IPS-20b (cell line): ENCODE results near the gene HMCN2.
"Not testable (repeated sequence)": the region's sequence is repeated elsewhere in the genome, so short reads cannot be mapped to it uniquely, and the experiment has no call there.

Experiments
- H3K27ac ChIP-seq: one replicate; pipeline ENCODE4 v1.5.1; 2013; ENCODE audit warnings: low read length
- H3K27me3 ChIP-seq: 2 replicates; pipeline ENCODE4 v1.6.1; 2013; ENCODE audit warnings: mild to moderate bottlenecking, low read length, inconsistent platforms; ENCODE audit not compliant: insufficient read depth
- H3K36me3 ChIP-seq: 2 replicates; pipeline ENCODE4 v1.6.1; 2013; ENCODE audit warnings: low read depth, mild to moderate bottlenecking, inconsistent platforms, low read length, moderate library complexity; ENCODE audit not compliant: insufficient read depth
- H3K4me1 ChIP-seq: 2 replicates; pipeline ENCODE4 v1.6.1; 2013; ENCODE audit warnings: mild to moderate bottlenecking, control low read depth, inconsistent platforms, low read length, moderate library complexity; ENCODE audit not compliant: insufficient read depth
- H3K4me3 ChIP-seq: 2 replicates; pipeline ENCODE4 v1.5.1; 2013; ENCODE audit warnings: mild to moderate bottlenecking, low read length, inconsistent platforms
- H3K9ac ChIP-seq: 2 replicates; pipeline ENCODE4 v1.6.1; 2013; ENCODE audit warnings: low read depth, mild to moderate bottlenecking, inconsistent platforms, low read length, moderate library complexity
- H3K9me3 ChIP-seq: 2 replicates; pipeline ENCODE4 v1.6.1; 2013; ENCODE audit warnings: mild to moderate bottlenecking, low read depth, low read length, inconsistent platforms; ENCODE audit not compliant: insufficient read depth

The HMCN2 gene

GRCh38 chr9:130337318-130337717 lies 71.8 kb downstream of the HMCN2 start:
- Histone ChIP-seq H3K4me3 (no peak overlapping the region), H3K36me3 (no peaks in the 10 kb centered on the region), H3K4me1 (no peaks in the 10 kb centered on the region), H3K27ac (no peak overlapping the region), H3K9me3 (no peaks in the 10 kb centered on the region), H3K27me3 (no peaks in the 10 kb centered on the region), H3K9ac (no peak overlapping the region)

DNA sequence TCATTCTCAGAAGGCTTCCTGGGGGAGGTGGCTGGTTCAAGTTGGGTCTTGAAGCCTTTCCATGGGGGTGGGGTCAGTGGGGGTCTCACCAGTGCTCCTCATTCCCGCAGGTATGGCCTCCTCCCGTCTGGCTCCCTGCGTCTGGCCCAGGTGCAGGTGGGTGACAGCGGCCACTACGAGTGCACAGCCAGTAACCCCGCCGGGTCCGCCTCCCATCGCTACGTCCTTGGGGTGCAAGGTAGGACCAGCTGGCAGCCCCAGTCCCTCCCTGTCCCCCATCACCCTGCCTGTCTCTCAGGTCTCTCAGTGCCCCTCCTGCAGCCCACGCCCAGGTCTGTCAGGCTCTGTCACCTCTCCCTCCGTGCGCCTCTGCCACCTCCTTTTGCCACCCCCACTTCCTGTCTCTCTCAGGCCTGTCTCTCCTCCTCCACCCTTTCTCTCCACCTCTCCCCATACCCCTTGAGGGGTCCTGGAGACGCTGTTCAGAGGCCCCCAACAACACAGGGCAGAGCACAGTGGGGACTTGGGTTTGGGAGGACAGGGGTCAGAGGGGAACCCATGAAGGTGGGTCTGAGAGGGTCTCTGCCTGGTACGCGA lies 72.3 kb downstream of the HMCN2 start:
- H3K27ac ChIP-seq = no peak overlapping the region
- H3K9ac ChIP-seq = no peak overlapping the region
- no peaks in the 10 kb centered on the region for H3K27me3 ChIP-seq

GRCh38 chr9:130338891-130339290 lies 73.3 kb downstream of the HMCN2 start:
- H3K27ac ChIP-seq, H3K9me3 ChIP-seq, H3K4me1 ChIP-seq, H3K9ac ChIP-seq, H3K36me3 ChIP-seq, H3K4me3 ChIP-seq, H3K27me3 ChIP-seq: not testable (repeated sequence)

More for the DNA sequence above, 72.3 kb downstream of the HMCN2 start:
- H3K4me1 ChIP-seq = no peaks in the 10 kb centered on the region
- H3K36me3 ChIP-seq = no peaks in the 10 kb centered on the region
- no peak overlapping the region for H3K4me3 ChIP-seq
- no peaks in the 10 kb centered on the region for H3K9me3 ChIP-seq

DNA sequence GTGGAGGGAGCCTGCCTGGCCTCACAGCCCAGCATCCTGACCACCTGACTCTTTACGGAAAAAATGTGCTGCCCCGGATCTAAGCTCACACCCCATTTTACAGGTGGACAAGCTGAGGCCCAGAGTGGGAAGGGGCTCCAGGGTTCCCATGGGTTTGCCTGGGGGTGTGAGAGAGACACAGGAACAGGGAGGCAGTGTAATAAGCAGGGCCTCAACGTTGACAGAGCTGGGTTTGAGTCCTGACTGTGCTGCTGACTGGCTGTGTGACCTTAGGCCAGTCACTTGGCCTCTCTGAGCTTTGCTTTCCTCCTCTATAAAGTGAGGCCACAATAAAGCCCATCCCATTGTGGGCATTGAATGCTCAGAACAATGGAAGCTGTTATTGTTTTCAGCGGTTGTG lies 73.7 kb downstream of the HMCN2 start:
- Histone ChIP-seq H3K4me1 (no peaks in the 10 kb centered on the region), H3K36me3 (no peaks in the 10 kb centered on the region), H3K9me3 (no peaks in the 10 kb centered on the region), H3K27me3 (no peaks in the 10 kb centered on the region), H3K27ac (no peak overlapping the region), H3K4me3 (no peak overlapping the region), H3K9ac (no peak overlapping the region)

GRCh38 chr9:130340011-130340410 lies 74.5 kb downstream of the HMCN2 start:
- H3K9me3 ChIP-seq = no peaks in the 10 kb centered on the region
- H3K36me3 ChIP-seq = no peaks in the 10 kb centered on the region
- no peak overlapping the region for H3K27ac ChIP-seq
- no peak overlapping the region for H3K4me3 ChIP-seq
- no peaks in the 10 kb centered on the region for H3K4me1 ChIP-seq
- no peaks in the 10 kb centered on the region for H3K27me3 ChIP-seq
- H3K9ac ChIP-seq = no peak overlapping the region

DNA sequence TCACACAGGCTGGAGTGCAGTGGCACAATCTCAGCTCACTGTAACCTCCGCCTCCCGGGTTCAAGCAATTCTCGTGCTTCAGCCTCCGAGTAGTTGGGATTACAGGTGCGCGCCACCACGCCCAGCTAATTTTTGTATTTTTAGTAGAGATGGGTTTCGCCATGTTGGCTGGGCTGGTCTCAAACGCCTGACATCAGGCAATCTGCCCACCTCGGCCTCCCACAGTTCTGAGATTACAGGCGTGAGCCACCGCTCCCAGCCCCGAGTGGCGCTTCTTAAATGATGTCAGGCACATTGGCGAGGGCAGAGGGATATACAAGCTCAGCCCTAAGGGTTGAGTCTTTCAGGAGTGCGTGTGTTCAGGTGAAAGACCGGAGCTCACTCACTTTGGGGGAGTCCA lies 75.0 kb downstream of the HMCN2 start:
- H3K36me3 ChIP-seq, H3K27me3 ChIP-seq, H3K4me3 ChIP-seq, H3K4me1 ChIP-seq, H3K9ac ChIP-seq, H3K27ac ChIP-seq, H3K9me3 ChIP-seq: not testable (repeated sequence)

DNA sequence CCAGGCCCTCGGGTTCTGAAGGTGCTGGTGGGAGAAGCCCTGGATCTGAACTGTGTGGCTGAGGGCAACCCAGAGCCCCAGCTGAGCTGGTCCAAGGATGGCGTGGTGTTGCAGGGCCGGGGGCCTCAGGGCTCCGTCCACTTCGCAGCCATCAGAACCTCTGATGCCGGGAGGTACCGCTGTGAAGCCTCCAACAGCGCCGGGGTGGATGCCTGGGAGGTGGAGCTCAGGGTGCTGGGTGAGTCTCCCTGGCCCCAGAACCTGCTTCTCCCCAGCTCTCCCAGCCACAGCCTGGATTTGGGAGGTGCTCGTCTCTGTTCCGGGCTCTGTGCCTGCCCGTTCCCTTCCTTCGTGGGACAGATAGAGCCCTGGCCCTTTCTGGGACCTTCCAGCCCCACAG lies 75.6 kb downstream of the HMCN2 start:
- Histone ChIP-seq H3K27me3 (no peaks in the 10 kb centered on the region), H3K4me1 (no peaks in the 10 kb centered on the region), H3K36me3 (no peaks in the 10 kb centered on the region), H3K9me3 (no peaks in the 10 kb centered on the region), H3K27ac (no peak overlapping the region), H3K9ac (no peak overlapping the region), H3K4me3 (no peak overlapping the region)

DNA sequence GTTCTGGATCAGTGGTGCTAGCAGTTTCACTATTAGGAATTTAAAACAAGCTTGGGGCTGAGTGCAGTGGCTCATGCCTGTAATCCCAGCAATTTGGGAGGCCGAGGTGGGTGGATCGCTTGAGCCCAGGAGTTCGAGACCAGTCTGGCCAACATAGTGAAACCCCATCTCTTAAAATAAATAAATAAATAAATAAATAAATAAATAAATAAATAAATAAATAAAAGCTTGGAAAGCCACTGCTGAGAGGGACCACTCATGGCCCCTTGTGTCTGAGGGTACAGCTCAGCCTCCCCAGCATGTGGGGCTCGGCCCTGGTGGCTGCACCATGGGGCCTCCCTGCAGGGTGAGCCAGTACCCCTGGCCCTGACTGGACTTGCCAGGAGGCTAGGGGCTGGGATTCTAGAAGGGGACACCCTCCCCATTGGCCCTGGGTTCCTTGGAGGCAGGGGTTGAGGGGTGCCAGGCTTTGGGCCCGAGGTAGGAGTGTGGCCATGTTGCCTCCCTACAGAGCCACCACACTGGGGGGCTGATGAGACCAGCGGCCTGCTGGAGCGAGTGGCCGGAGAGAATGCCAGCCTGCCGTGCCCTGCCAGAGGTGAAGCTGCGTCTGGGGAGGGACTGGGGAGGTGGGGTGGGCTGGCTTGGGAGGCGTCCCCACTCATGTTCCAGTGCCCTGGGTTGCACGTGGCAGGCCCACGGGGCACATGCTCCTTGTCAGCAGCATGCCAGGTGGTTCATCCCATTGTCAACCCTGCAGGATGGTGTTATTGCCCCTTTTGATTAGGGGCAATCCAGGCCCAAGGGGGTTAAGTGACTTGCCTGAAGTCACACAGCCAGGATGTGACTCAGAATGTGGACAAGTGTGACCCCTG lies 76.5 kb downstream of the HMCN2 start:
- no peak overlapping the region for H3K27ac ChIP-seq
- H3K9ac ChIP-seq = no peak overlapping the region
- H3K4me1 ChIP-seq = no peaks in the 10 kb centered on the region
- no peaks in the 10 kb centered on the region for H3K36me3 ChIP-seq
- no peak overlapping the region for H3K4me3 ChIP-seq
- no peaks in the 10 kb centered on the region for H3K9me3 ChIP-seq
- H3K27me3 ChIP-seq = no peaks in the 10 kb centered on the region

GRCh38 chr9:130342714-130343085 lies 77.1 kb downstream of the HMCN2 start:
- Histone ChIP-seq H3K4me3 (no peak overlapping the region), H3K4me1 (no peaks in the 10 kb centered on the region), H3K36me3 (no peaks in the 10 kb centered on the region), H3K27ac (no peak overlapping the region), H3K9me3 (no peaks in the 10 kb centered on the region), H3K27me3 (no peaks in the 10 kb centered on the region), H3K9ac (no peak overlapping the region)

- H3K27ac ChIP-seq = no peak overlapping the region
- H3K4me1 ChIP-seq = no peaks in the 10 kb centered on the region
- H3K4me3 ChIP-seq = no peak overlapping the region
- no peaks in the 10 kb centered on the region for H3K9me3 ChIP-seq
- H3K36me3 ChIP-seq = no peaks in the 10 kb centered on the region
- no peak overlapping the region for H3K9ac ChIP-seq
- H3K27me3 ChIP-seq = no peaks in the 10 kb centered on the region
Measured at GRCh38 chr9:130343445-130343918, 77.9 kb downstream of the HMCN2 start.

GRCh38 chr9:130344366-130344765 lies 78.8 kb downstream of the HMCN2 start:
- Histone ChIP-seq H3K27me3 (no peaks in the 10 kb centered on the region), H3K36me3 (no peaks in the 10 kb centered on the region), H3K27ac (no peak overlapping the region), H3K9ac (no peak overlapping the region), H3K9me3 (no peaks in the 10 kb centered on the region), H3K4me3 (no peak overlapping the region), H3K4me1 (no peaks in the 10 kb centered on the region)
